ENCODE results near the gene RPS6KA5. TPM values are rescaled to one million over a fixed set of nuclear protein-coding genes. Genes with fewer than 3 reads are reported as not detected.

RPS6KA5 gene
- polyA plus RNA-seq, 12 donors: 6.0 to 14.3 (median 8.7) TPM; not detected in 1

DNA sequence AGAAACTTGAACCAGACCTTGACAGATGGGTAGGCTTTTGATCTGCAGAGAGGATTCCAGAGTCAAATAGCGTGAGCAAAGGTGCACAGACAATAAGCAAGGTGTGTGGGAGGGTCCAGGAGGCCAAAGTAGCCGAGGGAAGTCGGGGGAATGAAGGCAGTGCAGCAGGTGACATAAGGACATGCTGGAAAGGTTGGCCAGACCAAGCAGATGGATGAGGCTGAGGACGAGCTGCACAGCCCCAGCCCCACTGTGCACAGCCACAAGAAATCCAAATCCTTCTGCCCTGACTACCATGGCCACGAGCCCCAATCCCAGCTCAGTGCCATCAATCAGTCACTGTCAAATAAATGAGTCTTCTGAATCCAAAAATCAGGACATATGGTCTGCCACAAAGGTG lies 249.6 kb downstream of the RPS6KA5 start:
- DNase-seq: no peak

DNA sequence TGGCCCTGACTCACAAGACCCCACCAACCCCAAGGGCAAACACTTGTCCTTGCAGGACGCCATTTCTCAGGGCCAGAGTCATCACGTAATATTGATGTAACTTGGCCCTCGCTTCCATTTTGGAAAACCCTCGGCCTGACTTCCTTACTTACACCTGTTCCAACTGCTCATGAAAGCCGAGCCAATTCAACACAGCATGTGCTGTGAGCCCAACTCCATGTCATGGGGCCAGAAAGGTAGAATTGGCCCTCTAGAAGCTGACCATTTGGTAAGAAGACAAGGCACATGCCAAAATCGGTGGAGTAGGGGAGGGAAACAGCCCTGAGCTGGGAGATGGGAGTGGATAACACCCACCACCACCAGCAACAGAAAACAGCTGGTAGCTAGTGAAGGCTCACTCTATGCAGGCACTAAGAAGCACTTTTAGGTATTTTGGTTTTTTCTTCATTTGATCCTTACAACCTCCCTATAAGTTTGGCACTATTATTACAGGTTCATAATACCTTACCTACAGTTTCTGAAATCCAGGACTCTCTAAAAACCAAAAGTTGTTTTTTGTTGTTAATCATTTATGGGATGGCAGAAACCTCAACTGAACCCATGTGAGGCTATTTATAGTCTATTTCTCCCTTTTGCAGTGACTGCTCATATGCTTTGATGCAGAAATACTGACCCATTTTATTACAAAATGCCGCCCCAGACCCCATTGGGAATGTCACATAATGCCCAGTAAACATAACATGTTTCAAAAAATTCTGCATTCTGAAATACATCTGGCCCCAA lies 250.7 kb downstream of the RPS6KA5 start:
- DNase-seq: no peak

GRCh38 chr14:90808759-90809529 lies 251.5 kb downstream of the RPS6KA5 start:
- DNase-seq: no peak

- no peak for DNase-seq
Measured at GRCh38 chr14:90807060-90807459, 253.4 kb downstream of the RPS6KA5 start.

DNA sequence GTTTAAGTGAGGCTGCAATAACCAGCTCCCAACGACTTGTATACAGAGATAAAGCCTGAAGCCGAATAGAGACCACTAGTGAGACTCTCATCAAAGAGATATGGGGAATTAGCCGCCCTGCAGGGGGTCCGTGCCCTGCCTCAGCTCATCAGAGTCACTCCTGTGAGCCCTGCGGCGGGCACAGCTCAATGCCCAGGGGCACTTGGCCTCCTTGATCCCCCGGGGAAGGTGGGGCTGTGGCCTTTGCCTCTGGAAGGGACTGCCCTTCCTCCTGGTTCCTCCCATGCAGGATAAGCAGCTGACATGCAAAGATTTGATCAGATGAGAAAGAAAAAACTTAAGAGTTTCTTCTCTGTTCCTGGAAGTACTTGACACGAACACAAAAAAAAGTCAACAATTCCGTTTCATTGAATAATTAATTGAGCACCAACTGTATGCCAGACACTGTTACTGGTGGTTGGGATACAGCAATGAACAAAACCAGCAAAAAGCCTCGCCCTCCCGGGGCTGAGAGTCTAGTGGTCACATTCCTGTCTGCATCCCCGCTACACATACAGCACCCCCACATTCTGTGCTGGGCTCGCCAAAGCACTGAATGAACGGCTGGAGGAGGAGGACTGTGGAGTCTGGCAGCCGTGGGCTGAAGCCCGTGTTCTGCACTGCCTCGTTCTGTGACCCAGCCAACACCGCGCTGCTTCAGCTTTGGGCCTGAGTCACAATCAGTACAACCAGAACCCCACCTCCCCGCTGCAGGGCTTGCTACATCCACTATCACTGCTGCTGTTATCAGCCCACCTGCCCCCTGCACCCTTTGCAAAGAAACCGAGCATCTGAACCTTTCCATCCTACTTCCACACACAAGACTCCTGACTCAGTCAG lies 254.5 kb downstream of the RPS6KA5 start:
- DNase-seq: no peak

DNA sequence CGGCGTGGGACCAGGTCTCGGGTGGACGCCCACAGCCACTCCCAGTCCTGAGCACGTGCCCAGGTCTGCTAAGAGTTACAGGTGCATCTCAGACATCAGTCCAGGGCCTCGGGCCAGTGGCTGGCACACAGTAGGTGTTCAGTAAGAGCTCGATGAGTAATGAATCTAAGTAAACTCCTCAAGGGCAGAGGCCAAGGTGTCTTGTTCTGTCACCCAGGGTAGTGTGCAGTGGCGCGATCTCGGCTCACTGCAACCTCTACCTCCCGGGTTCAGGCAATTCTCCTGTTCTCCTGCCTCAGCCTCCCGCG lies 255.4 kb downstream of the RPS6KA5 start:
- DNase-seq: no peak

- DNase-seq: no peak
Measured at GRCh38 chr14:90804292-90805083, 256.0 kb downstream of the RPS6KA5 start.

GRCh38 chr14:90803249-90803648 lies 257.2 kb downstream of the RPS6KA5 start:
- no peak for DNase-seq

DNA sequence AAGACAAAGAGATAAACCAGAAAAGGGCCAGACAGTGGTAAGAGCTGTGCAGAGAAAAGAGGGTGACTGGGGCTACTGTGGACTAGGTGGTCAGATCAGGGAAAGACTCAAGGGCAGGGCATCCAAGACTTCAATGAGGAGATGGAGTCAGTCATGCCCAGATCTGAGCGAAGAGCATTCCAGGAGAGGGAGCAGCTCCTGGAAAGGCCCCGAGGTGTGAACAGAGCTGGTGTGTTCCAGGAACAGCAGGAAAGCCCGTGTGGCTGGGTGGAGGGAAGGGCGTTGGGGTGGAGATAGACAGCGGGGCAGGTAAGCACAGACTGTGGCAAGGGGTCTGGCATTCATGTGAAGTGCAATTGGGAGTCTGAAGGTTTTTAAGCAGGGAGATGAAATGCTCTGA lies 261.0 kb downstream of the RPS6KA5 start:
- no peak for DNase-seq

DNA sequence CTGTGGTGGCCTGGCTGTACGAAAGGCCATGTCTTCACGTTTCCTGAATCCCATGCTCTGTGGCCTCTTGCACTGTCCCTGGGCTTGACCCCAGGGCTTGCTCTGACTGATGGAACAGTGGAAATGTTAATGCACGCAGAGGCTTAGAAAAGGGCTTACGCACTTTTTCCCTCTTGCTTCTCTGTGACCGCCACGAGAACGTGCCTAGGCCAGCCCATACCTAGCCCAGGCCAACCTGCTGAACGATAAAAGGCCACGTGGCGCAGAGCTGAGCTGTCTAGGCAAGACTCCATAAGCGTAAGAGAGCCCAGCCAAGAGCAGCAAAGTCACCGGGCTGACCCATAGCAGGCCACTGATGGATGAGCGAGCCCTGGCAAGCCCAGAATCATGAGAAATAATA lies 262.5 kb downstream of the RPS6KA5 start:
- DNase-seq: no peak

Other genes starting within 250 kb of the RPS6KA5 start
- 10 to 100 TPM in 11 of 12 donors, not detected in 1; 34.0 to 48.5 (median 41.5) TPM for gene TTC7B, start 244.2 kb downstream of the RPS6KA5 start, polyA plus RNA-seq (ENCODE audit: insufficient read length in 12 of 12)
- 10 to 100 TPM in 11 of 12 donors, not detected in 1; 21.4 to 54.9 (median 26.8) TPM for gene DGLUCY, start 53.4 kb upstream of the RPS6KA5 start, polyA plus RNA-seq (ENCODE audit: insufficient read length in 12 of 12)
- 1 to 10 TPM in 4 of 12 donors, under 1 TPM in 6, not detected in 2; 0.35 to 2.4 (median 0.88) TPM for gene GPR68, start 184.1 kb upstream of the RPS6KA5 start, polyA plus RNA-seq (ENCODE audit: insufficient read length in 12 of 12)